ENCODE data around the gene UGT2A2.

- TF ChIP-seq ESRRG (CRISPR knock-in tag; IDR thresholded peaks at IDR 0.05) = no peak
- no peak for TF ChIP-seq ARNTL (CRISPR knock-in tag; IDR thresholded peaks at IDR 0.05; ENCODE audit: borderline replicate concordance, low read depth)
Observed at GRCh38 chr4:69568787-69569186, 70.7 kb downstream of the UGT2A2 start.

Measured in SK-N-SH treated with all-trans-retinoic acid at 6 μM for 48 hours (cell line).